ENCODE results near the gene RAP1GAP2.

Gene RAP1GAP2

GRCh38 chr17:2854143-2855055 lies 58.2 kb downstream of the RAP1GAP2 start:
- DNase-seq: no peak

GRCh38 chr17:2855063-2855600 lies 58.9 kb downstream of the RAP1GAP2 start:
- DNase-seq: no peak

- no peak for DNase-seq
Observed at GRCh38 chr17:2856727-2857126, 60.5 kb downstream of the RAP1GAP2 start.

- DNase-seq: no peak
Observed at GRCh38 chr17:2860045-2860444, 63.8 kb downstream of the RAP1GAP2 start.

GRCh38 chr17:2860883-2861282 lies 64.6 kb downstream of the RAP1GAP2 start:
- DNase-seq: no peak

- no peak for DNase-seq
Observed at GRCh38 chr17:2862197-2862596, 66.0 kb downstream of the RAP1GAP2 start.

GRCh38 chr17:2863204-2863603 lies 67.0 kb downstream of the RAP1GAP2 start:
- no peak for DNase-seq

GRCh38 chr17:2865228-2865627 lies 69.0 kb downstream of the RAP1GAP2 start:
- DNase-seq: no peak

- DNase-seq: no peak
Observed at GRCh38 chr17:2867441-2868424, 71.5 kb downstream of the RAP1GAP2 start.

GRCh38 chr17:2869604-2870003 lies 73.4 kb downstream of the RAP1GAP2 start:
- no peak for DNase-seq

GRCh38 chr17:2871205-2871604 lies 75.0 kb downstream of the RAP1GAP2 start:
- DNase-seq: no peak

GRCh38 chr17:2871720-2872119 lies 75.5 kb downstream of the RAP1GAP2 start:
- DNase-seq: no peak

GRCh38 chr17:2872282-2872681 lies 76.0 kb downstream of the RAP1GAP2 start:
- no peak for DNase-seq

GRCh38 chr17:2874189-2874686 lies 78.0 kb downstream of the RAP1GAP2 start:
- no peak for DNase-seq

- no peak for DNase-seq
Observed at GRCh38 chr17:2875608-2876007, 79.4 kb downstream of the RAP1GAP2 start.

- no peak for DNase-seq
Observed at GRCh38 chr17:2876467-2876866, 80.2 kb downstream of the RAP1GAP2 start.

- no peak for DNase-seq
Observed at GRCh38 chr17:2878751-2879254, 82.6 kb downstream of the RAP1GAP2 start.

GRCh38 chr17:2880050-2880449 lies 83.8 kb downstream of the RAP1GAP2 start:
- no peak for DNase-seq

GRCh38 chr17:2881295-2881694 lies 85.1 kb downstream of the RAP1GAP2 start:
- DNase-seq: no peak

- no peak for DNase-seq
Observed at GRCh38 chr17:2883544-2884213, 87.4 kb downstream of the RAP1GAP2 start.

GRCh38 chr17:2885733-2886132 lies 89.5 kb downstream of the RAP1GAP2 start:
- DNase-seq: no peak

- DNase-seq: no peak
Observed at GRCh38 chr17:2888326-2888725, 92.1 kb downstream of the RAP1GAP2 start.

Data from right forelimb (tissue), 1 donor.